Measurements from ENCODE around the gene STBD1.
"Not testable (repeated sequence)": the region's sequence is repeated elsewhere in the genome, so short reads cannot be mapped to it uniquely, and the experiment has no call there.

The STBD1 gene

GRCh38 chr4:76357981-76358380 lies 51.4 kb downstream of the STBD1 start:
- DNase-seq (ENCODE audit: low read depth): no peak
- TF ChIP-seq MYC (IDR thresholded peaks at IDR 0.05; ENCODE audit: low read depth, low read length) (no peak), MAX (IDR thresholded peaks at IDR 0.05; ENCODE audit: low read depth, low read length) (no peak), POLR2A (IDR thresholded peaks at IDR 0.05; ENCODE audit: extremely low read depth, insufficient read length) (no peak), CTCF (IDR thresholded peaks at IDR 0.05; ENCODE audit: low read depth, low read length) (no peak)
- H3K4me3 ChIP-seq (ENCODE audit: low read depth, low read length): no peak overlapping the region

- not testable (repeated sequence) for H3K4me3 ChIP-seq (ENCODE audit: low read depth, low read length); DNase-seq (ENCODE audit: low read depth)
Observed at GRCh38 chr4:76359881-76360466, 53.4 kb downstream of the STBD1 start.

Measured in NB4 (cell line).